Sigmoid colon (tissue), 7 donors: ENCODE measurements around the gene SAMD4A. TPM values are rescaled to one million over a fixed set of nuclear protein-coding genes. Genes with fewer than 3 reads are reported as not detected.

Experiments
- DNase-seq: peaks from one replicate; pipeline ENCODE4 v3.0.0-alpha.2; 2019
- H3K27ac ChIP-seq, 4 donors: fragments of 200-600 bp; sonication (generic); one replicate each; pipeline ENCODE4 v1.5.1; 2016 to 2019; ENCODE audit warnings: mild to moderate bottlenecking in 1 of 4
- H3K27me3 ChIP-seq, 3 donors: fragments of 200-600 bp; sonication (generic); one replicate each; pipeline ENCODE4 v1.5.1; 2019; ENCODE audit warnings: mild to moderate bottlenecking in 1 of 3
- H3K36me3 ChIP-seq, 4 donors: fragments of 200-600 bp; sonication (generic); one replicate each; pipeline ENCODE4 v1.5.1; 2016 to 2019
- H3K4me1 ChIP-seq, 4 donors: fragments of 200-600 bp; sonication (generic); one replicate each; pipeline ENCODE4 v1.5.1; 2017 to 2019
- H3K4me3 ChIP-seq, 4 donors: fragments of 200-600 bp; sonication (generic); one replicate each; pipeline ENCODE4 v1.5.1; 2017 to 2019; ENCODE audit warnings: mild to moderate bottlenecking in 2 of 4, moderate library complexity in 1 of 4
- H3K9me3 ChIP-seq, 4 donors: fragments of 200-600 bp in 3 of 4; sonication (generic) in 3 of 4; one replicate each; pipeline versions ENCODE4 v1.5.1 to v1.6.1; 2013 to 2019
- EP300 ChIP-seq, 4 donors: sonication (generic); formaldehyde crosslinking; IDR thresholded peaks; one replicate each; pipeline ENCODE4 v1.6.1; 2017; ENCODE audit warnings: antibody characterized with exemption in 4 of 4
- POLR2A ChIP-seq, 2 donors: fragments of 450-650 bp; IDR thresholded peaks; one replicate each; pipeline ENCODE4 v1.6.1; 2016; ENCODE audit warnings: antibody characterized with exemption in 2 of 2, mild to moderate bottlenecking in 2 of 2, moderate library complexity in 2 of 2
- POLR2AphosphoS5 ChIP-seq, 4 donors: sonication (generic); formaldehyde crosslinking; IDR thresholded peaks; one replicate each; pipeline ENCODE4 v1.6.1; 2017; ENCODE audit warnings: antibody characterized with exemption in 4 of 4
- WGBS, 2 donors: extraction: QIAGEN DNeasy Blood & Tissue Kit; methylation state at CpG; one replicate each; pipeline ENCODE4 v1.1.7; 2013; 5-methylcytosine and 5-hydroxymethylcytosine counted together
- intact Hi-C: fragments of 100-400 bp; cut with DNase I; formaldehyde crosslinking; loops from one replicate; pipeline ENCODE4 v1.15.1; 2023
- polyA plus RNA-seq, 3 donors: library from polyadenylated mRNA; stranded (reverse); fragments of 200-250 nt; gene quantifications; one replicate each; pipeline ENCODE4 v1.2.3, GENCODE V29; 2013
- total RNA-seq, 4 donors: library from RNA; depleted of rRNA; stranded (reverse); fragments of >200 nt; gene quantifications; one replicate each; pipeline ENCODE4 v1.1.0, GENCODE V29; 2016
- TF ChIP-seq, protein P1 (sequence below), 4 experiments: fragments of 450-650 bp in 3 of 4; fragments of 200-600 bp in 1 of 4; IDR thresholded peaks; one replicate each; pipeline ENCODE4 v1.5.1; 2016 to 2019; ENCODE audit warnings: antibody characterized with exemption in 4 of 4, mild to moderate bottlenecking in 3 of 4, moderate library complexity in 2 of 4
- donor health status: healthy with polysubstance abuse.
- donor health status: Bipolar disorder and iron deficiency.
- donor health status: healthy.

The SAMD4A gene
- total and polyA plus RNA-seq, 7 donors, result 4.2 to 135 (median 79.8) TPM

DNA sequence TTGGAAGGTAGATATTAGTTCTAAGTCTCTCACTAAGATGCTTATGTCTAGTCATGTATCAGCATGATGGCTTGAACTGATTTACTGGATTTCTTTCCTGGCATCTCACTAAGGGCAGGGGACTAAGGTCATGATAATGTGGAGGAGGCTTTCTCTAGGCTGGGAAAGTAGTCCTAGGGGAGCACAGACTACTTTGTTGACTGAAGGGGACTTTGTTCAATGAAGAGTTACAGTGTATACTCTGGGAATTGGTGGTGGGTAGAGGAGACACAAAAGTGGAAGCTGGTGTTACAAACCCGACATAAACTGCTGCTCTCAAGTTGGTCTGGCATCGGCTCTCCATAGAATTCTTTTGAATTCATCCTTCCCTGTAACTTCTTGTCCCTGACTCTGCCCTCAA is 75.2 kb downstream of the SAMD4A start:
- H3K9me3 ChIP-seq, result no peaks in the 10 kb centered on the region
- intact Hi-C loops, result no loop called here
- WGBS, 2 donors, result 75 to 76% methylated on average over 2 of the region's 2 CpGs
- H3K27ac ChIP-seq, result peak overlapping the region in 2 of 4 donors; percentile 83 to 96
- peaks cover 0 to 93% (median 53%) of the 10 kb centered on the region in 4 donors for H3K4me1 ChIP-seq
- no peaks in the 10 kb centered on the region for H3K36me3 ChIP-seq
- no peaks in the 10 kb centered on the region for H3K27me3 ChIP-seq
- no peak for DNase-seq
- H3K4me3 ChIP-seq, result no peak overlapping the region
- TF ChIP-seq, protein P1, sequence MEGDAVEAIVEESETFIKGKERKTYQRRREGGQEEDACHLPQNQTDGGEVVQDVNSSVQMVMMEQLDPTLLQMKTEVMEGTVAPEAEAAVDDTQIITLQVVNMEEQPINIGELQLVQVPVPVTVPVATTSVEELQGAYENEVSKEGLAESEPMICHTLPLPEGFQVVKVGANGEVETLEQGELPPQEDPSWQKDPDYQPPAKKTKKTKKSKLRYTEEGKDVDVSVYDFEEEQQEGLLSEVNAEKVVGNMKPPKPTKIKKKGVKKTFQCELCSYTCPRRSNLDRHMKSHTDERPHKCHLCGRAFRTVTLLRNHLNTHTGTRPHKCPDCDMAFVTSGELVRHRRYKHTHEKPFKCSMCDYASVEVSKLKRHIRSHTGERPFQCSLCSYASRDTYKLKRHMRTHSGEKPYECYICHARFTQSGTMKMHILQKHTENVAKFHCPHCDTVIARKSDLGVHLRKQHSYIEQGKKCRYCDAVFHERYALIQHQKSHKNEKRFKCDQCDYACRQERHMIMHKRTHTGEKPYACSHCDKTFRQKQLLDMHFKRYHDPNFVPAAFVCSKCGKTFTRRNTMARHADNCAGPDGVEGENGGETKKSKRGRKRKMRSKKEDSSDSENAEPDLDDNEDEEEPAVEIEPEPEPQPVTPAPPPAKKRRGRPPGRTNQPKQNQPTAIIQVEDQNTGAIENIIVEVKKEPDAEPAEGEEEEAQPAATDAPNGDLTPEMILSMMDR (IDR thresholded peaks at IDR 0.05), result no peak
- no peak for TF ChIP-seq EP300 (IDR thresholded peaks at IDR 0.05)
- TF ChIP-seq POLR2A (IDR thresholded peaks at IDR 0.05), result no peak
- TF ChIP-seq POLR2AphosphoS5 (IDR thresholded peaks at IDR 0.05), result no peak

DNA sequence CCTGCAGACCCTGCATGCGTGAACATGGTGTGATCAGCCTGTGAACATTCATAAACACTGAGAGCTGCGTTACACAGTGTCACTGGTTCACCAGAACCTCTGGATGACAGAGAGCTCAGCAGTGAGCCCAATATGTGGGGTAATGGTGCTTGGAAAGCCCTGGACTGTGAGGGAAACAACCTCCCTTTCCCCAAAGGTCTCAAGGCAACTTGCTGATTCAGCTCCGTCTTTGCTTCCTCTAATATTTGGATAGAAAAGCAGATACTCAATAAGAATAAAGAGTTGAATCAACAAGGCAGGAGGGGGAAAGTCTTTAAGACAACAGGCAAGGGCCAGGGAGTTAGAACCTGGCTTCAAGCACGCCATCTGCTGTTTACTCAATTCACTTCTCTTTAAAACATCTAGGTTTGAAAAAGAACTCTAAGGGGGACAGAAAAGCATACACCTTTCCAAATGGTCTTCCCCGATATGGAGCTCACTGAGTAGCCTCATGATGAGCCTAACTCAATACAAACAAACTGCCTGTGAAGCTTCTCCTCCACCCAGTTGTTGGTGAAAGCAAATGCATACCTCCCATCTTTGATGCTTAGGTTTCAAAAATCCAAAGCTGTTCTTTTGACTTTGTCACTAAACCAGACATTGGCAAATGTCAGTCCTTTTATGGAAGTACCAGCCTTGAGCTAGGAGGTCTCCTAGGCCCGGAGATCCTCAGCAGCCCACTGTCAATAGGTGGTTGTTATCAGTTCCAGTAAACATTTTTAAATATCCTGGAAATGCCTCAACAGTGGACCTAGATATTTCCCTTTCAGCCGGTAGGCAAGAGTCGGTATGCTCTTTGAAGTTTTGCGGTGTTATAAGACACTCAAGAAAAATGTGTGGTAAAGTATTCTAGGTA is 76.1 kb downstream of the SAMD4A start:
- Histone ChIP-seq H3K9me3 (no peaks in the 10 kb centered on the region), H3K27me3 (no peaks in the 10 kb centered on the region), H3K36me3 (no peaks in the 10 kb centered on the region), H3K4me3 (no peak overlapping the region), H3K27ac (peak overlapping the region; percentile 5 to 96 (median 68)), H3K4me1 (peaks cover 0 to 92% (median 44%) of the 10 kb centered on the region in 4 donors)
- WGBS, 2 donors, result 53 to 71% methylated on average over 9 of the region's 9 CpGs
- DNase-seq, result no peak
- TF ChIP-seq EP300 (IDR thresholded peaks at IDR 0.05), result no peak
- no peak for TF ChIP-seq POLR2A (IDR thresholded peaks at IDR 0.05)
- TF ChIP-seq, protein P1 (IDR thresholded peaks at IDR 0.05), result no peak
- TF ChIP-seq POLR2AphosphoS5 (IDR thresholded peaks at IDR 0.05), result no peak
- intact Hi-C loops, result no loop called here

DNA sequence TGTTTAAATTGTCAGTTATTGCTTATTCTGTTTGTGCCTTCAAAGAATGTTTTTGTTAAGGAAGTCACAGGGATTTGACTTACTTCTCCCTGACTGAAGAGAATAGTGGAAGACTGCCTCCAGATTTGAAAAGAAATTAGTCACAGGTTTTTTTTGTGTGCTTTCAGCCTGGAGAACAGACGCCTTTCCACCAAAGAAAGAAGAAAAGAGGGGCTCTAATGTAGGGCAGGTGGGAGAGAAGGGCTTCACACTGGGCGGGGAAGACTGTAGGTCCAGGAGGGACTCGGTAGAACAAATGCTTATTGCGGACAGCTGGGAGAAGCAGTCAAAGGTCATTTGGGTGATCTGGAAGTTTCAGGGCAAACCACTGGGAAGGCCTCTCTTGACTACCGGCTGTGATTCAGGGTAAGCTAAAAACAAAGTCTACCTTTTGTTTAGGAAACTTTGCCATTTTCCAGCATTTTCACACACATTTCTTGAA is 76.8 kb downstream of the SAMD4A start:
- WGBS, 2 donors, result 72 to 87% methylated on average over 5 of the region's 5 CpGs
- intact Hi-C loops, result no loop called here
- Histone ChIP-seq H3K36me3 (no peaks in the 10 kb centered on the region), H3K4me1 (peaks cover 0 to 88% (median 38%) of the 10 kb centered on the region in 4 donors), H3K27me3 (no peaks in the 10 kb centered on the region), H3K27ac (peak overlapping the region; percentile 5 to 96 (median 68)), H3K9me3 (no peaks in the 10 kb centered on the region), H3K4me3 (no peak overlapping the region)
- TF ChIP-seq, protein P1 (IDR thresholded peaks at IDR 0.05), result no peak
- TF ChIP-seq POLR2AphosphoS5 (IDR thresholded peaks at IDR 0.05) (no peak), POLR2A (IDR thresholded peaks at IDR 0.05) (no peak), EP300 (IDR thresholded peaks at IDR 0.05) (no peak)
- DNase-seq, result no peak

DNA sequence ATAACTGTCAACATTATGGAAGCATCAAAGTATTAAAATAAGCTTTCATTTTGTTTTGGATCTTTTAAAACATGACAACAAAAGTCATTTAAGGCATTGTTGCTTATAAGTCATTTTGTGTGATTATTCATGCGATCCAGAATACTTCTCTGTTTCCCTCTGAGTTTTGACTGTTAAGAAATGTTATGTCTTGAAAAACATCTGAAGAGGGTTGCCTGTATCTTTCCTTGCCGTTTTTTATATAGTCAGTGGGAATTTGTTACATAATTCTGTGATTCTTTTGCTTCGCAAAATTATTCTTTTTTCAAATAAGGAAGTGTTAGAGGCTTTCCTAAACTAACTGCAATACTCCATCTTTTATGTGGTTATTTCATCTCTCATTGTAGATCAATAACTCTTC is 78.7 kb downstream of the SAMD4A start:
- WGBS, 2 donors, result 84 to 90% methylated on average over 3 of the region's 3 CpGs
- Histone ChIP-seq H3K36me3 (no peaks in the 10 kb centered on the region), H3K9me3 (no peaks in the 10 kb centered on the region), H3K4me1 (peaks cover 0 to 87% (median 40%) of the 10 kb centered on the region in 4 donors), H3K27ac (peak overlapping the region in 3 of 4 donors; percentile 2 to 96 (median 83)), H3K27me3 (no peaks in the 10 kb centered on the region), H3K4me3 (no peak overlapping the region)
- TF ChIP-seq POLR2AphosphoS5 (IDR thresholded peaks at IDR 0.05) (no peak), POLR2A (IDR thresholded peaks at IDR 0.05) (no peak), EP300 (IDR thresholded peaks at IDR 0.05) (no peak)
- TF ChIP-seq, protein P1 (IDR thresholded peaks at IDR 0.05), result no peak
- intact Hi-C loops, result no loop called here
- no peak for DNase-seq
